Astrocyte of the spinal cord (primary cell): ENCODE results near the gene NAGLU.
"Not testable (repeated sequence)": the region's sequence is repeated elsewhere in the genome, so short reads cannot be mapped to it uniquely, and the experiment has no call there.

Experiments
- DNase-seq: peaks from one replicate; pipeline ENCODE4 v3.0.0; 2011; ENCODE audit warnings: low read depth, low spot score
- H3K4me3 ChIP-seq: 2 replicates; pipeline ENCODE4 v1.5.1; 2011; ENCODE audit warnings: low read depth, mild to moderate bottlenecking, low read length, moderate library complexity
- CTCF ChIP-seq: IDR thresholded peaks from 2 replicates; pipeline ENCODE4 v1.5.1; 2012; ENCODE audit warnings: low read depth, mild to moderate bottlenecking, low read length, inconsistent platforms
- in situ Hi-C: cut with HindIII; loops from 2 replicates; pipeline ENCODE4 v1.10.0; 2017; ENCODE audit warnings: low sequenced_read_pairs

NAGLU gene

GRCh38 chr17:42548070-42548837 is 12.2 kb downstream of the NAGLU start:
- TF ChIP-seq CTCF, result peak; percentile 62
- peak overlapping the region; percentile 31 for H3K4me3 ChIP-seq
- in situ Hi-C loops, result no loop called here
- peak; percentile 47 for DNase-seq

GRCh38 chr17:42548993-42549755 is 13.1 kb downstream of the NAGLU start:
- no peak for TF ChIP-seq CTCF
- in situ Hi-C loops, result no loop called here
- no peak for DNase-seq
- H3K4me3 ChIP-seq, result no peak overlapping the region

- in situ Hi-C loops, DNase-seq: not testable (repeated sequence)
- H3K4me3 ChIP-seq, result peak within 1 kb of the TSS; percentile 76
These were observed 16.7 kb downstream of the NAGLU start, which contains the start of gene HSD17B1 for GRCh38 chr17:42552736-42553135. Gene HSD17B1, plus strand, starts transcription at chr17:42552923. Its CDS starts 11 bp downstream, at chr17:42552934.

- in situ Hi-C loops, result no loop called here
These were observed 17.2 kb downstream of the NAGLU start for GRCh38 chr17:42553161-42553818.

GRCh38 chr17:42553866-42554249 is 17.8 kb downstream of the NAGLU start:
- in situ Hi-C loops, result no loop called here

More at GRCh38 chr17:42553161-42553818, 17.2 kb downstream of the NAGLU start:
- TF ChIP-seq CTCF, result no peak
- no peak overlapping the region for H3K4me3 ChIP-seq
- DNase-seq, result no peak

More at GRCh38 chr17:42553866-42554249, 17.8 kb downstream of the NAGLU start:
- TF ChIP-seq CTCF, result no peak
- DNase-seq, result no peak
- peak overlapping the region; percentile 76 for H3K4me3 ChIP-seq
